IMR-90 (cell line): ENCODE measurements around the gene KTN1.

Source experiments
- BHLHE40 ChIP-seq: fragments of 150-350 bp; IDR thresholded peaks from 2 replicates; pipeline ENCODE4 v1.6.1; 2016; ENCODE audit warnings: mild to moderate bottlenecking, low read depth, low read length
- CEBPB ChIP-seq: IDR thresholded peaks from 2 replicates; pipeline ENCODE4 v1.6.1; 2012; ENCODE audit warnings: low read depth, low read length, improper control_type of control experiment
- CHD1 ChIP-seq: IDR thresholded peaks from 2 replicates; pipeline ENCODE4 v1.6.1; 2012; ENCODE audit warnings: low read depth, low read length, improper control_type of control experiment
- CTCF ChIP-seq: conservative IDR thresholded peaks from 2 replicates; pipeline ENCODE4 v1.5.1; 2012; ENCODE audit warnings: mild to moderate bottlenecking, low read depth, low read length, improper control_type of control experiment
- FOS ChIP-seq: fragments of 150-350 bp; IDR thresholded peaks from 2 replicates; pipeline ENCODE4 v1.6.1; 2016; ENCODE audit warnings: low read depth, low read length
- MAFK ChIP-seq: IDR thresholded peaks from 2 replicates; pipeline ENCODE4 v1.6.1; 2012; ENCODE audit warnings: low read depth, low read length, improper control_type of control experiment
- MXI1 ChIP-seq: IDR thresholded peaks from 2 replicates; pipeline ENCODE4 v1.6.1; 2012; ENCODE audit warnings: low read depth, mild to moderate bottlenecking, low read length, moderate library complexity, borderline replicate concordance
- POLR2A ChIP-seq: IDR thresholded peaks from 2 replicates; pipeline ENCODE4 v1.6.1; 2012; ENCODE audit warnings: mild to moderate bottlenecking, low read depth, low read length
- RAD21 ChIP-seq: IDR thresholded peaks from 2 replicates; pipeline ENCODE4 v1.6.1; 2012; ENCODE audit warnings: low read length, improper control_type of control experiment
- RCOR1 ChIP-seq: IDR thresholded peaks from 2 replicates; pipeline ENCODE4 v1.6.1; 2012; ENCODE audit warnings: mild to moderate bottlenecking, low read length, improper control_type of control experiment; ENCODE audit not compliant: insufficient replicate concordance
- SMC3 ChIP-seq: fragments of 150-350 bp; IDR thresholded peaks from 2 replicates; pipeline ENCODE4 v1.6.1; 2016; ENCODE audit warnings: low read depth, mild to moderate bottlenecking, antibody characterized with exemption, low read length, moderate library complexity
- USF2 ChIP-seq: fragments of 150-350 bp; IDR thresholded peaks from 2 replicates; pipeline ENCODE4 v1.6.1; 2017; ENCODE audit warnings: mild to moderate bottlenecking, antibody characterized with exemption, low read length, low read depth

DNA sequence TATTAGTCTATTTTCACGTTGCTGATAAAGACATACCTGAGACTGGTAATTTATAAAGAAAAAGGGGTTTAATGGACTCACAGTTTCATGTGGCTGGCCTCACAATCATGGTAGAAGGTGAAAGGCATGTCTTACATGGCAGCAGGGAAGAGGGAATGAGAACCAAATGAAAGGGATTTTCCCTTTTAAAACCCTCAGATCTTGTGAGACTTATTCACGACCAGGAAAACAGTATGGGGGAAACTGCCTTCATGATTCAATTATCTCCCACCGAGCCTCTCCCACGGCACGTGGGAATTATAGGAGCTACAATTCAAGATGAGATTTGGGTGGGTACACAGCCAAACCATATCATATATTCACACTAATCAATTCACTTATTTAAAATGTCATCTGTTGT lies 41.4 kb downstream of the KTN1 start:
- TF ChIP-seq CTCF (no peak), POLR2A (no peak), CEBPB (no peak), FOS (no peak), BHLHE40 (no peak), CHD1 (no peak), MAFK (no peak), RCOR1 (no peak), USF2 (no peak), SMC3 (no peak), MXI1 (no peak), RAD21 (no peak)
